ENCODE results near the gene GADD45B. TPM values are rescaled to one million over a fixed set of nuclear protein-coding genes. Genes with fewer than 3 reads are reported as not detected.
"Not testable (repeated sequence)": the region's sequence is repeated elsewhere in the genome, so short reads cannot be mapped to it uniquely, and the experiment has no call there.

Gene GADD45B
- total RNA-seq, 1 donor from 2014 or later, result 4.9 TPM

- Mint-ChIP-seq H3K27me3 (peaks cover 38% of the 10 kb centered on the region), H3K4me1 (ENCODE audit: low read depth) (peaks cover 4% of the 10 kb centered on the region), H3K4me3 (ENCODE audit: low read depth) (no peak overlapping the region), H3K9me3 (ENCODE audit: low read depth) (no peaks in the 10 kb centered on the region), H3K27ac (no peak overlapping the region), H3K36me3 (ENCODE audit: insufficient read depth) (no peaks in the 10 kb centered on the region)
- DNase-seq (ENCODE audit: low spot score, unreplicated experiment), result no peak
- TF ChIP-seq, protein P1, sequence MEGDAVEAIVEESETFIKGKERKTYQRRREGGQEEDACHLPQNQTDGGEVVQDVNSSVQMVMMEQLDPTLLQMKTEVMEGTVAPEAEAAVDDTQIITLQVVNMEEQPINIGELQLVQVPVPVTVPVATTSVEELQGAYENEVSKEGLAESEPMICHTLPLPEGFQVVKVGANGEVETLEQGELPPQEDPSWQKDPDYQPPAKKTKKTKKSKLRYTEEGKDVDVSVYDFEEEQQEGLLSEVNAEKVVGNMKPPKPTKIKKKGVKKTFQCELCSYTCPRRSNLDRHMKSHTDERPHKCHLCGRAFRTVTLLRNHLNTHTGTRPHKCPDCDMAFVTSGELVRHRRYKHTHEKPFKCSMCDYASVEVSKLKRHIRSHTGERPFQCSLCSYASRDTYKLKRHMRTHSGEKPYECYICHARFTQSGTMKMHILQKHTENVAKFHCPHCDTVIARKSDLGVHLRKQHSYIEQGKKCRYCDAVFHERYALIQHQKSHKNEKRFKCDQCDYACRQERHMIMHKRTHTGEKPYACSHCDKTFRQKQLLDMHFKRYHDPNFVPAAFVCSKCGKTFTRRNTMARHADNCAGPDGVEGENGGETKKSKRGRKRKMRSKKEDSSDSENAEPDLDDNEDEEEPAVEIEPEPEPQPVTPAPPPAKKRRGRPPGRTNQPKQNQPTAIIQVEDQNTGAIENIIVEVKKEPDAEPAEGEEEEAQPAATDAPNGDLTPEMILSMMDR (IDR thresholded peaks at IDR 0.05; ENCODE audit: unreplicated experiment), result no peak
These were observed 16.9 kb downstream of the GADD45B start for GRCh38 chr19:2492870-2493269.

- not testable (repeated sequence) for H3K4me3 Mint-ChIP-seq (ENCODE audit: low read depth); H3K9me3 Mint-ChIP-seq (ENCODE audit: low read depth); H3K36me3 Mint-ChIP-seq (ENCODE audit: insufficient read depth); H3K27ac Mint-ChIP-seq; DNase-seq (ENCODE audit: low spot score, unreplicated experiment); H3K4me1 Mint-ChIP-seq (ENCODE audit: low read depth)
- peaks cover 34% of the 10 kb centered on the region for H3K27me3 Mint-ChIP-seq
These were observed 17.5 kb downstream of the GADD45B start for GRCh38 chr19:2493448-2493847.

DNA sequence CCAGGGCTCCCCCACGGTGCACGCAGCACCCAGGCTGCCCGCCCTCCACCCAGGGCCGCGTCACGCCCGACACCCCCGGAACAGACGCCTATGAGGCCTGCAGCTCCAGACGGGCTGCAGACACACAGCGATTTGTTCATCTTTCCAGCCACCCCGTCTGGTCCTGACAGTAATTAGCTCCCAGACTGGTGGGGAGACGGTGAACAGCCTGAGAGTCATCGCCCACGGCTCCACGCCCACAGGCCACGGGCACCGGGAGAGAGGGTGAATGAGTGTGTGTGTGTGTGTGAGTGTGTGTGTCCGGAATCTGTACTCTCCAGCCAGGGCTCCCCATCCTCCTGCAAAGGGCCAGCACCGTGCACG, 18.1 kb downstream of the GADD45B start:
- no peak for DNase-seq (ENCODE audit: low spot score, unreplicated experiment)
- TF ChIP-seq, protein P1 (IDR thresholded peaks at IDR 0.05; ENCODE audit: unreplicated experiment), result no peak
- peaks cover 5% of the 10 kb centered on the region for H3K4me1 Mint-ChIP-seq (ENCODE audit: low read depth)
- H3K36me3 Mint-ChIP-seq (ENCODE audit: insufficient read depth), result no peaks in the 10 kb centered on the region
- H3K27me3 Mint-ChIP-seq, result peaks cover 31% of the 10 kb centered on the region
- peak overlapping the region; percentile 67 for H3K4me3 Mint-ChIP-seq (ENCODE audit: low read depth)
- no peak overlapping the region for H3K27ac Mint-ChIP-seq
- no peaks in the 10 kb centered on the region for H3K9me3 Mint-ChIP-seq (ENCODE audit: low read depth)

- no peak overlapping the region for H3K27ac Mint-ChIP-seq
These were observed 18.7 kb downstream of the GADD45B start for GRCh38 chr19:2494447-2495129.

DNA sequence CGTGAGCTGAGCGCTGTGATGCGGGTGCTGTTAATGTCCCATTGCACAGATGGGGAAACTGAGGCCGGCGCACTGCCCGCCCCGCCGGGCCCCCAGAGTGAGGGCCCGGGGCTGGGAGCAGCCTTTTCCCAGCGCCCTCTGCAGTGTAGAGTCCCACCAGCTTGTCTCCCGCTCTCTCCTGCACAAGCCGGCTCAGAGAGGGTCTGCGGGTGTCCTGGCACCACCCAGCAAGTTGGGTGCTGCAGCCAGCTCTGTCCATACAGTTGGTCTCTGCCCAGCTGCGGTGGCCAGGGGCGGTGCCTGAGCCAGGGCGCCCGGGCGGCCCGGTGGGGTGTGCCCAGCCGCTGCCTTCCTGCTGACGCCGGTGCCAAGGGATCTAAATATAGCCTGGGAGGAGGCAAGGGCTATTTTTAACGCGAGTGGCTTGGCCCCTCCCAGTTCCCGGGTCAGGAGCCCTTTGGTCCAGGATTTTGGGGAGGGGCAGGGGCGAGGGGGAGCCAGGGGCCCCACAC, 19.3 kb downstream of the GADD45B start:
- peak overlapping the region; percentile 33 for H3K4me3 Mint-ChIP-seq (ENCODE audit: low read depth)
- no peak for DNase-seq (ENCODE audit: low spot score, unreplicated experiment)
- no peaks in the 10 kb centered on the region for H3K9me3 Mint-ChIP-seq (ENCODE audit: low read depth)
- TF ChIP-seq, protein P1 (IDR thresholded peaks at IDR 0.05; ENCODE audit: unreplicated experiment), result no peak
- H3K27ac Mint-ChIP-seq, result no peak overlapping the region
- peaks cover 6% of the 10 kb centered on the region for H3K4me1 Mint-ChIP-seq (ENCODE audit: low read depth)
- no peaks in the 10 kb centered on the region for H3K36me3 Mint-ChIP-seq (ENCODE audit: insufficient read depth)
- H3K27me3 Mint-ChIP-seq, result peaks cover 33% of the 10 kb centered on the region

More at GRCh38 chr19:2494447-2495129, 18.7 kb downstream of the GADD45B start:
- Mint-ChIP-seq H3K36me3 (ENCODE audit: insufficient read depth) (no peaks in the 10 kb centered on the region), H3K9me3 (ENCODE audit: low read depth) (no peaks in the 10 kb centered on the region), H3K27me3 (peaks cover 32% of the 10 kb centered on the region), H3K4me3 (ENCODE audit: low read depth) (peak overlapping the region; percentile 67), H3K4me1 (ENCODE audit: low read depth) (peaks cover 6% of the 10 kb centered on the region)
- TF ChIP-seq, protein P1 (IDR thresholded peaks at IDR 0.05; ENCODE audit: unreplicated experiment), result no peak
- DNase-seq (ENCODE audit: low spot score, unreplicated experiment), result peak; percentile 25

Measured in progenitor cell of endocrine pancreas (in vitro differentiated cells).